ENCODE results near the gene CLPSL1.

Gene CLPSL1

GRCh38 chr6:35765739-35766138 is 15.1 kb upstream of the CLPSL1 start:
- no peak for DNase-seq

GRCh38 chr6:35769211-35769610 is 11.6 kb upstream of the CLPSL1 start:
- DNase-seq, result no peak

- DNase-seq, result no peak
These were observed 9.5 kb upstream of the CLPSL1 start for GRCh38 chr6:35771343-35771627.

GRCh38 chr6:35774116-35774794 is 6.6 kb upstream of the CLPSL1 start:
- no peak for DNase-seq

- DNase-seq, result no peak
These were observed 5.8 kb upstream of the CLPSL1 start for GRCh38 chr6:35775031-35775430.

GRCh38 chr6:35776364-35777215 is 4.2 kb upstream of the CLPSL1 start, which contains the start of gene CLPSL2:
Gene CLPSL2 (plus strand): TSS chr6:35776598. CDS start chr6:35776619, 21 bp downstream.
- no peak for DNase-seq

GRCh38 chr6:35777356-35778102 is 3.3 kb upstream of the CLPSL1 start:
- no peak for DNase-seq

GRCh38 chr6:35778437-35778836 is 2.4 kb upstream of the CLPSL1 start:
- DNase-seq, result no peak

- no peak for DNase-seq
These were observed 471 bp downstream of the CLPSL1 start for GRCh38 chr6:35781290-35781689.

GRCh38 chr6:35782424-35782823 is 1.6 kb downstream of the CLPSL1 start:
- DNase-seq, result no peak

GRCh38 chr6:35784200-35784599 is 3.4 kb downstream of the CLPSL1 start:
- no peak for DNase-seq

GRCh38 chr6:35786272-35786671 is 5.5 kb downstream of the CLPSL1 start:
- DNase-seq, result no peak

GRCh38 chr6:35786810-35787209 is 6.0 kb downstream of the CLPSL1 start:
- DNase-seq, result no peak

- no peak for DNase-seq
These were observed 6.7 kb downstream of the CLPSL1 start for GRCh38 chr6:35787266-35788218.

- no peak for DNase-seq
These were observed 7.7 kb downstream of the CLPSL1 start for GRCh38 chr6:35788423-35788982.

- DNase-seq, result no peak
These were observed 9.9 kb downstream of the CLPSL1 start for GRCh38 chr6:35790683-35791082.

- DNase-seq, result no peak
These were observed 14.0 kb downstream of the CLPSL1 start for GRCh38 chr6:35794536-35795452.

- DNase-seq, result no peak
These were observed 14.7 kb downstream of the CLPSL1 start for GRCh38 chr6:35795453-35796071.

- DNase-seq, result no peak
These were observed 15.4 kb downstream of the CLPSL1 start for GRCh38 chr6:35796236-35796635.

GRCh38 chr6:35797837-35798526 is 17.2 kb downstream of the CLPSL1 start:
- no peak for DNase-seq
